Measurements from ENCODE around the gene HOXA6. TPM values are rescaled to one million over a fixed set of nuclear protein-coding genes. Genes with fewer than 3 reads are reported as not detected.

HOXA6 gene
- total RNA-seq, 1 donor from 2014 or later = not detected

GRCh38 chr7:27126596-27127327, 20.8 kb downstream of the HOXA6 start:
- no peak for DNase-seq (ENCODE audit: low spot score in 2 of 2)
- no peak for FAIRE-seq

DNA sequence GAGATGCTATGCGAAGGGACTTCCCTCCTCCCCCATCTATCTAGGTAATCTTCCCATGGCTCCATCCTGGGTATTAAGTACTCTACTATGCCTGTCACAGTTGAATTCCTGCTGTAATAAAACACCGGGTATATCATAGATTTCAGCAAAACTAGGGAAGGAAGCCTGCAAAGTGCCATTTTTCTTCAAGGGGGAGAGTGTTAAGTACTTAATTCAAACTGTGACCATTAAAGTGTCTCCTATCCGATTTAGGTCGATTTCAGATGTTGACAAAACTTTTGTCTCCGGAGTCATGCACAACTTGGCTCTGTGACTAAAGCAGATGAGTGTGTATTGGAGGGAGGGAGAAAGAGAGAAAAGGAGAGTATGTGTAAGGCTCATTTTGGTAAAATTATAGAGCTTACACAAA, 21.6 kb downstream of the HOXA6 start:
- no peak for FAIRE-seq

DNA sequence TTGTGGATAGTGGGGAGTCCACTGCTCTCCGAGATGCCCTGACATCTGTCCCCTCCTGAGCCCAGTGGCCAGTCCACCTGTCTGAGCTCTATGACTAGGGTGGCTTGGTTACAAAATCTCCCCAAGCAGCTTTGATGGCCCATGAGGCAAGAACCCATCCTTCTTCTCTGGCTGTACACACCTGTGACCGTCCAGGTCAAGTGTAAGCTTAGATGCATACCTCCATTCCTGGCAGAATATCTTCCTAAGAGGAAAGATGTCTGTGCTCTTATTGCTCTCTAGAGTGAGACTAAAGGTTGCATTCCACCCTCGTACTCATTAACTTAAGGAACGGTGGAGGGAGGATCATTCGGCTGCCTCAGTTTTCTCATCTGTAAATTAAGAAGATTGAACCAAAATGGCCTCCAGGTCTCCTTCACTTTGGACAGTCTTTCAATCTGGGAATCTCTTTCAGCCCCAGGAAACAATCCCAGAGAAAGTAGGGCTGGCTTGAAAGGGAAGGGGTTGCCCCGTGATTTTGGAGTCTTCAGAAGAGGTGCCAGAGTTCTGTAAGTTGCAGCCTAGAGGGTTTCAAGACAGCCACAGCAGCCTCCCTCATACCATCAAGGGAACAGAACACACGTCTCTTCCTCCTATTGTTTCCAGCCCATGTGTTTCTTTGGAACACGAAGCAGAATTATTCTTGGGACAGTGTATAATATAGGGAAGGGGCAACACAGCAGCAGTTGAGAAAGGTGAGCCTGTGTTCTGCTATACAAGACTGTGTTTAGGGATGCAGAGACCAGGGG, 22.5 kb downstream of the HOXA6 start:
- no peak for DNase-seq (ENCODE audit: low spot score in 2 of 2)

More for the DNA sequence above, 21.6 kb downstream of the HOXA6 start:
- no peak for DNase-seq (ENCODE audit: low spot score in 2 of 2)

DNA sequence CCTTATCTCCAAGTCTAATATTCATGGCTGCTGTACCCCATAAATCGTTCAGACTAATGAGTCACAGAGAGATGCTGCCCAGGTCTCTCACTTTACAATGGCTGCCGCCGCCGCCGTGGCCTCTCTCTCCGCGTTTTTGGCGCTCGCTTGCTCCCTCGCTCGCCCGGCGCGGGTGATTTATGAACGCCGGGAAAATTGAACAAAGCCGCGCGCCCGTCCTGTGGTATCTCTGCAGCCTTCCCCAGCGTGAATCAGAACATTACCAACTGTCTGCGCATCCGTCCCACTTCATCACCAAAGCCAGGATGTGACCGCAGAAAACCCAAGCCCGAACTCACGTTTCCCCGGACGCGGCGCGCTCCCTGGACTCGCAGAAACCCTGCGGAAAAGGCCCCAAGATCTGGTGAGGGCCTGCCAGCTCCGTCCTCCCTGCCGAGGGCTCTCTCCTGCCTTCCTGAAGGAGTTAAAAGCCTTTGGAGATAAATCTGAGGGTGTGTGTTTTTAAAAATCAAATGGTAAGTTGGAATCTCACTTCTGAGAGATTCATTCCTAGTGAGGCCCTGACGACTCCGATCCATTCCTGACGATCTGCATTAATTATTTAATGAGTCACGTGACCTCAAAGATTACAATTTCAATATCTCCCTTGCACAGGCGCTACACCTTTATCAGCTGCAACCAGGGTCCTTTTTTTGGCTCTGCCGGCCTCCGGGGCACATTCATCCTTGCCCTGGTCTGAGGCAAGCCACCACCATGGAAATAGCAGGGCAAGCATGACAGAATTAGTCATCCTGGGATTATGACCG, 23.3 kb downstream of the HOXA6 start:
- FAIRE-seq (no peak), DNase-seq (ENCODE audit: low spot score in 2 of 2) (no peak)

More for the DNA sequence above, 22.5 kb downstream of the HOXA6 start:
- no peak for FAIRE-seq

- FAIRE-seq (no peak), DNase-seq (ENCODE audit: low spot score in 2 of 2) (no peak)
Observed at GRCh38 chr7:27123477-27124053, 24.0 kb downstream of the HOXA6 start.

DNA sequence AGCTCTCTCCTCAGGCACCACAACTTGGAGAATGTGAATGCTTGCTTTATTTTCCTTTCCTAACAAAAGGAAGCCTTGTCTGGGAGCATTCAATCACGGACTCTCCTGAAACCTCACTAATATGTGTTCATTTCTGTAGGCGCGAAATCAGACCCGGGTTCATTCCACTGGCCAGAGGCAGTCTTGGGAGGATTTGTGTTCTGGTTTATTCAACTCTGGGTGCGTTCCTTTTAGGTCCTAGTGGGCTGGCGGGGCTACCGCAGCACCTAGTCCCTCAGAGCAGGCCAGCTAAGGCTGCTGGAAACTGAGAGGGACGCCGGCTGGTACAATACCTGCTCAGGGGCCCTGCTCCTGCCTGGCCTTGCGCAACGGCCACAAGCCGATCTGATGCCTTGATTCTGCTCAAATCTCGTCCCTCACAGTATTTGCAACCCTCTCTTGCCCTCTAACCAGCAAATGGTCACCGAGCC, 24.5 kb downstream of the HOXA6 start:
- FAIRE-seq = no peak

GRCh38 chr7:27122077-27122910, 25.3 kb downstream of the HOXA6 start:
- FAIRE-seq (no peak), DNase-seq (ENCODE audit: low spot score in 2 of 2) (no peak)

More for the DNA sequence above, 24.5 kb downstream of the HOXA6 start:
- DNase-seq (ENCODE audit: low spot score in 2 of 2) = no peak

DNA sequence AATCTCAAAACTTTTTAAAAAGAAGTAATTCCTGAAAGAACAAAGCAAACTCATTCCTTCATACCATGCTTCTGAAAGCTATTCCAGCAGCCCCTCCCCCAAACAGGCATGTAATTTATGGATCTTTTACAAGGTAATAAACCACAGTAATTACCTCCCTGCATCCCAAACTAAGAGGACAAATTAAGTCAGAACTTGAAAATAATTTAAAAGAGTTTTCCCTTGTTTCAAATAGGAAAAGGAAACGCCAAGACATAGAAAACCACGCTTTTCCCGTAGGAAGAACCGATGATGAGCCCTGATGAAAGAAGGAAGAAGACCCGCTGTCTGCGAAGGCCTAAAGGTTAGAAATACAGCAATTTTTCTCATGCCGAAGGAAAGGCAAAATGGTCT, 25.9 kb downstream of the HOXA6 start:
- DNase-seq (ENCODE audit: low spot score in 2 of 2) (no peak), FAIRE-seq (no peak)

DNA sequence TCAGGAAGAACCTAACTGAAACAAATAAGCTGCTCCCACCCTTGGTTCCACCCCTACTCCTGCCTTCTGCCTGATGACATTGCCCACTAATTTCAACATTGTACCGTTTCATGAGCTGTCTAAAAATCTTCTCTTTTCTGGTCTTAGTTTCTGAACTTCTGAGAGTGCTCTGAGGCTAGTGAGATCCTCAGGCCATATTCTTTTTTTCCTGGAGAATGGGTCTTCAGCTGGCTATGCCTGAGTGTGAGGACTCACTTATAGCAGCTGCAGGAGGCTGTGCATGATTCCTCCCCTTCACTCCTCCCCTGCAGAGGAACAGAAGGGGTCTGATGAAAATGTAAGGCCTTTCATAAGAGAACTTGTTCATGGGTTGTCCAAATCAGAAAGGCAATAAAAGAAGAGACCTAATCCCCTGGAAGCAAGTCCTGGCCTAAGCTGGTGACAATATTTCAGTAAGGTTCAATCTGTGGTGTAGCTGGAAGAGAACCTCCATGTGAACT, 28.1 kb downstream of the HOXA6 start:
- DNase-seq (ENCODE audit: low spot score in 2 of 2) = no peak
- no peak for FAIRE-seq

GRCh38 chr7:27118580-27118979, 29.0 kb downstream of the HOXA6 start:
- no peak for DNase-seq (ENCODE audit: low spot score in 2 of 2)
- no peak for FAIRE-seq

DNA sequence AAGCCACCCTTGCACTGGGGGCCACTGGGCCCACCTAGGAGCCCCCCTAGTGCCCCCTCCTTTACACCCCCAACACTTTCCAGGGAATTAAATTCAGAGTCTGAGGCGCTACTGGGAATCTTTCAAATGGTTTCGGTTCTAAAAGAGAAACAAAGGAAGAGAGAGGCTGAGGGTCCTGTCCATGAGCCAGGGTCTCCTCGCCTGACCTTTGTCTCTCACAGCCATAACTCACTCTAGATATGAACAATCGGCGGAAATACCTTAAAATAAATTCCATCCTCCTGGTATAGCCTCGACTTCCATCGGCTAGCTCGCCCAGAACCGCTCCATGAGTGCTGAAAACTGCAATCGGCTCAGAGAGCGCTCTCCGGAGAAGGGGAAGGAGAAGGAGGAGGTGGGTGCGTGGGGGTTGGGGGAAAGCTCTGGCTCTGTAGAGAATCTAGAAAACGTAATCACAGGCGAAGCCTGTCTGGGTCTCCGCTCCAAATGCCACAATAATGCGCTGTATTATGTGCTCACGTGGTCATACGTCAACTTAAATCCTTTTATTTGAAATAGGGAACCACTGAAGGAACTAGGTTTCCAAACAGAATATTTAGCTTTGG, 29.6 kb downstream of the HOXA6 start:
- FAIRE-seq (no peak), DNase-seq (ENCODE audit: low spot score in 2 of 2) (no peak)

DNA sequence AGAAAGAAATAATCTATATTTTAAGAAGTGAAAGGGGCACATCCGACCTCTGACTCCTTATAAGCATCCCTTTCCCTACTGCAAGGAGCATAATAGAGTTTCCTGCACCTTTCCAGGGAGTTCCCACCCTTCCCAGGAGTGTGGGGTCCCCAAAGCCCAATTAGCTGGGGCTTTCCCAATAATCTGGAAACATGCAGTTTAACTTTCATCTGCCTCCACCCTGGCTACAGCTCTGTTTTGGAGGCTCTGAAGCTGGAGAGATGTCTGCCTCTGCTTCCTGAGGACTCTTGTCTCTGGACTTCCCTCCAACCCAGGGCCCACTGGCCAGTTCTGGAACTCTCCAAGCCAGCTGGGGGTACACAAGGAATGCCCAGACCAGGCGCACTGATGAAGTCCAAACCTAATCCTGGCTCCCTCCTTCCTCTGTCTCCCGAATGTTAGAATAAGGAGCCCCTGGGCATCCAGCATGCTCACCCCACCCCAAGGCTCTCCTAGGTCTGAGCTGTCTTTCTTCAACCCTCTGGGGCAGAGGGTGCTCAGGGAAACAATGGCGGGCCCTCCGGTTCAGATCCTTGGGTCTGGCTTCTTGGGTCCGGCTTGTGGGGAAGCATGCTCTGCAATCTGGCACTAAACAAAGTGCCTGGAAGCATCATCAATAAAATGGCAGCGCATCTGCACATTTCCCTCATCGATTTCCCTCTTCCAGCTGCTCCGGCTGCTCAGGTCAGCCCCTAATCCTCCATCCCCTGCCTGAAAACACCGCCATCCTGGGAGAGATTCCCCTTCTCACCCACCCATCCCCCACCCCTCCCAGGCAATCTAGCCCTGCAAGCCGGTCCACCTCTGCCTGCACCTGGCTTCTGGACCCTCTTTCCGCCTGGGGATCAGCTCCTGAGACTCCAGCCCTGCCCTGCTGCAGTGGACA, 30.4 kb downstream of the HOXA6 start:
- no peak for DNase-seq (ENCODE audit: low spot score in 2 of 2)
- FAIRE-seq = no peak

DNA sequence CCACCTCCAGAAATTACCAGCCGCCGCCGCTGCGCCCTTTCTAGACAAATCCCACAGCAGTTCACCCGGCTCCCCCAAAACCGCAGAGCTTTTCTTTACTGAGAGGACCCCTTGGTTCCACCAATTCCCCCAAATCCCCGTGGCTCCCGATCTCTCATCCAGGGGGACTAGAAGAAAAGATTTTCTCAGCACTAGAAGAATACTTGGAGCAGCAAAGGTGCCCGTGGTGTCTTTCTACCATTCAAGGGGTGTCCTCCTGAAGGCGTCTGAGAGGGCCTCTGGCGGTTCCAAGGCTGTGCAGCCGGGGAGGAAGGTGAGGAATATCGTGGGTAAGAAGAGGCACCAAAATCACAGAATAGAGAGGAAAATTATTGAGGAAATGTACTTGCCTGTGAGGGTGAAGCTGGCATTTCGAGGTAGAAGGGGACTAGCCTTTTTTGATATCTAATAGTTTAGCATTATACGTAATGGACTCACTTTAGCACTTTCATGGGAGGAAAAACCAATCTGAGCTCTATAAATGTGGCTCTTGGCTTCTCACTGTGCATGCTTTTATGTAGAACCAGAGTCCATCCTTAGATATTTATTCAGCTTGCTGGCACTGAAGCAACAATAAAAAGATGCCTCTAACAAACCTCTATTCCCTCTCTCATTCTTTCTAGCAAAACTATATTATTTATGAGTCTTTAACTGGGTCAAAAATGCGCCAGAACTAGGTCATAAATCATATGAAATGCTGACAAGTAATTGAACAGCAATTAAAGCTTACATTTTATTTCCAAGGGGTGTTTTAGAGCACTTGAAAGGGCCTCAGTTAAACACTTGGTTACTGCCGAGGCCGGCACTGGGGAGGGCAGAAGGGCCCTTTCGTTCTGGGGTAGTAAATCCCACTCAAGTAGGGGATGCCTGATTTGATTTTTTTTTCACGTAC, 31.3 kb downstream of the HOXA6 start:
- no peak for DNase-seq (ENCODE audit: low spot score in 2 of 2)
- no peak for FAIRE-seq

- FAIRE-seq (no peak), DNase-seq (ENCODE audit: low spot score in 2 of 2) (no peak)
Observed at GRCh38 chr7:27115221-27116026, 32.1 kb downstream of the HOXA6 start.

DNA sequence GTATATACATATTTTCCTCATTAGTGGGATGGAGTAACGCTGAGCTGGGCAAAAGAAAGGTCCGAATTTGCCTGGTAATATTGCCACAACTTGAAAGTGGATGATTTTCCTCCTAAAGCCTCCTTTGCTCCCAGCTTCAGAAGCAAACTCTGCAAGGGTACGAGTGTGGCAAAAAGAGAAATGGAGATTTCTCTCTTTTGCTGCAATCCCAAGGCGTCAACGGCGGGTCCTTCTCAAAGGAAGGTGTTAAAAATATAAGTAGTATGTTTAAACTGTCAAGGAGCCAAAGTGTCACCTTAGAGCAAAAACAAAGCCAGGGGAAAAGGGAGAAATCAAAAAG, 32.7 kb downstream of the HOXA6 start:
- FAIRE-seq = no peak
- DNase-seq (ENCODE audit: low spot score in 2 of 2) = no peak

Measured in frontal cortex (tissue), 4 donors.